GM12874 (cell line): ENCODE results near the gene RPL4.

Experiments used
- CTCF ChIP-seq: IDR thresholded peaks from 2 replicates; pipeline ENCODE4 v1.5.1; 2011; ENCODE audit warnings: low read depth, mild to moderate bottlenecking, control low read depth, low read length, moderate library complexity; ENCODE audit not compliant: insufficient read depth

RPL4 gene

GRCh38 chr15:66454143-66454542, 50.5 kb downstream of the RPL4 start:
- no peak for TF ChIP-seq CTCF

GRCh38 chr15:66452971-66453580, 51.6 kb downstream of the RPL4 start:
- no peak for TF ChIP-seq CTCF

DNA sequence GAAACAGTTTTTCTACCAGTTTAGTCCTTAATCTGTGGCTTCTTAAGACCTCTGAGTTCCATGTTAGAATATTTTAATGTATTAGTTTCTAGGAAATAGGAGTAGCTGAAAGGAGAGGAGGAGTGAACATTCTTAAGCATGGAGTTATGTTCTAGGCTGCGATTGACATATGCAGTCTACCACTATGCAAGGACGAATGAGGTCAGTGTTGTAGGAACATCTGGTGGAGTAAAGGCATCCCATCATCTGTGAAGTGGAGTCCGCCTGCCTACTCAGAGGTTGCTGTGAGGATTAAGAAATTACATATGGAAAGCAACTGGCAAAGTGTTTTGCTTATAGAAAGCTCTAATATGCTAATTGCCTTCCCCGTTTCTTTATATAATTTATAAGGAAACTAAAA, 52.2 kb downstream of the RPL4 start:
- TF ChIP-seq CTCF = no peak
